ENCODE measurements around the gene UMAD1. TPM values are rescaled to one million over a fixed set of nuclear protein-coding genes. Genes with fewer than 3 reads are reported as not detected.
A peak's percentile ranks its signal among the peaks of the same experiment; 100 is the strongest.

Gene UMAD1
- polyA plus RNA-seq, 1 of the 3 experiments (the other 2 are of a cell fraction): 13.9 TPM

DNA sequence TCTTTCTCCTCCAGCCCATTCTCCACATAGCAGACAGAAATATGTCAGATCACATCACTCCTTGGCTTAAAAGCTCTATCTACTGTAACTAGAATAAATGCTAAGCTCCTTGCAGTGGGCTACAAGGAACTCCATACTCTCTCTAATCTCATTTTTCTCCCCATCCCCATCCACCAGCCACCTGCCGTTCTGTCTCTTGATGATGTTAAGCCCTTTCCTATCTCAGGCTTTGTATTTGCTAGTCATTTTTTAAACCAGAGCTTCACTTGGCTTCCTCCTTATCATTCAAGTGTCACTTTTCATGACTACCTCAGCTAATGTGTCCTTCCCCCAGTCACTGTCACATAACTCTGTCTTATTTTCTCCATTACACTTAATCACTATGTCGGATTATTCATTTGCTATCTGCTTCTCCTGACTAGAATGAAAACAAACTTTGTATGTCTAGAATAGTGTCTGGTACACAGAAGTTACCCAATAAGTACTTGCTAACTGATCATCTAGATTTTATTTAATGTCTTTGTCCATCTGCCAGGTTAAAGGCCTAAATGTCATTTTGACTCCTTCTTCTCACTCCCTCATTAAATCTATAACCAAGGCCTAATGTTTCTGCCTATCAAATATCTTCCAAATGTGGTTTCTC, 165.1 kb downstream of the UMAD1 start:
- no peaks in the 10 kb centered on the region for H3K27me3 ChIP-seq (ENCODE audit: insufficient read depth)
- H3K9ac ChIP-seq: no peak overlapping the region
- peak overlapping the region in 1 of 2 experiments; percentile 64; a peak in 2 of 4 replicates for H3K27ac ChIP-seq (ENCODE audit: low read depth in 2 of 2, low read length in 1 of 2)
- H3K9me3 ChIP-seq: no peaks in the 10 kb centered on the region
- no peaks in the 10 kb centered on the region for H3K9me2 ChIP-seq
- H3F3A ChIP-seq (replicated peaks; ENCODE audit: insufficient read depth): peaks cover 3% of the 10 kb centered on the region
- H3K4me2 ChIP-seq: no peak overlapping the region
- no peak for DNase-seq
- no peak overlapping the region for H2AFZ ChIP-seq (ENCODE audit: low read depth)
- TF ChIP-seq EP300 (IDR thresholded peaks at IDR 0.05; ENCODE audit: borderline replicate concordance in 1 of 2, low read depth in 1 of 2, low read length in 1 of 2): peak in 1 of 2 experiments; percentile 40; a peak in 1 of 4 replicates
- TF ChIP-seq GATA2 (CRISPR knock-in tag; IDR thresholded peaks at IDR 0.05): peak; percentile 55
- TF ChIP-seq FOSL2 (IDR thresholded peaks at IDR 0.05; ENCODE audit: borderline replicate concordance, low read depth): no peak
- H3K79me2 ChIP-seq (ENCODE audit: insufficient read depth): no peaks in the 10 kb centered on the region; the same call in 1 of the 2 replicates
- no peak overlapping the region for H3K4me3 ChIP-seq (ENCODE audit: low read depth in 2 of 2, low read length in 1 of 2)
- POLR2A ChIA-PET: no interaction called here
- WGBS (ENCODE audit: low lambda C conversion rate): 82% methylated on average over 2 of the region's 2 CpGs
- H3K36me3 ChIP-seq (replicated peaks in 1 of 2; ENCODE audit: control insufficient read depth in 1 of 2, insufficient read depth in 2 of 2, low read length in 1 of 2): no peaks in the 10 kb centered on the region
- H4K20me1 ChIP-seq (ENCODE audit: insufficient read depth): no peaks in the 10 kb centered on the region
- CTCF ChIA-PET: interaction anchor here (0.6 to 1.2 kb wide), 4 partner anchors 11 to 157 kb away, joined by 3 to 4 read pairs (median 3); no protein-coding TSS in a partner anchor
- peaks cover 0 to 16% of the 10 kb centered on the region in 2 experiments; a peak in 2 of 4 replicates for H3K4me1 ChIP-seq (ENCODE audit: control insufficient read depth in 1 of 2, insufficient read depth in 2 of 2, low read depth in 1 of 2, low read length in 1 of 2)

DNA sequence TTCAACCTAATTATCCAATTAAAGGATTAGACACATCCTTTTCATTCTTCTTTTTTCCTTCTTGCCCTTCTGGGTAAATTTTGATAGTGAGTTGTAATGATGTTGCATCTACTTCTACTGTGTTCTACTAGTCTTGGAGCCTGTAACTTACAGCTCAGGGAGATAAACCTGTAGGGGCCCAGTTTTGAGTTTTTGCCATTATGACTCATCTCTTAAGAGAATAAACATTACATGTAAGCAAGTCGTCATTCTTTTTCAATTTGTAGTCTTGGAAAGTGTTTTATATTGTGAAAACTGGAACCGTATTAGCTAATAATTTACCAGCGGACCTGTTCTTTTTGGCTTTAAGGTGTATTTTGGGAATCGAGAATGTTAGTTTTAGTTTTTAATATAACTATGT, 167.6 kb downstream of the UMAD1 start:
- Histone ChIP-seq H3K27me3 (ENCODE audit: insufficient read depth) (no peaks in the 10 kb centered on the region), H3K36me3 (replicated peaks in 1 of 2; ENCODE audit: control insufficient read depth in 1 of 2, insufficient read depth in 2 of 2, low read length in 1 of 2) (no peaks in the 10 kb centered on the region), H3K79me2 (ENCODE audit: insufficient read depth) (no peaks in the 10 kb centered on the region; the same call in 1 of the 2 replicates), H3K27ac (ENCODE audit: low read depth in 2 of 2, low read length in 1 of 2) (peak overlapping the region in 1 of 2 experiments; percentile 28; a peak in 2 of 4 replicates), H2AFZ (ENCODE audit: low read depth) (no peak overlapping the region), H3K9me2 (no peaks in the 10 kb centered on the region), H3K9ac (no peak overlapping the region), H4K20me1 (ENCODE audit: insufficient read depth) (no peaks in the 10 kb centered on the region), H3K4me1 (ENCODE audit: control insufficient read depth in 1 of 2, insufficient read depth in 2 of 2, low read depth in 1 of 2, low read length in 1 of 2) (peaks cover 0 to 16% of the 10 kb centered on the region in 2 experiments; a peak in 2 of 4 replicates), H3K4me2 (no peak overlapping the region), H3F3A (replicated peaks; ENCODE audit: insufficient read depth) (peaks cover 3% of the 10 kb centered on the region), H3K4me3 (ENCODE audit: low read depth in 2 of 2, low read length in 1 of 2) (no peak overlapping the region), H3K9me3 (no peaks in the 10 kb centered on the region)
- CTCF ChIA-PET: interaction anchor here (1.4 kb wide), 1 partner anchor 20 kb away, joined by 3 read pairs; no protein-coding TSS in a partner anchor
- 76% methylated on average over 4 of the region's 4 CpGs for whole genome bisulfite sequencing (ENCODE audit: low lambda C conversion rate)
- no peak for DNase-seq
- POLR2A ChIA-PET: no interaction called here
- TF ChIP-seq TCF12 (IDR thresholded peaks at IDR 0.05) (0 out of 2 replicates have a peak, but pooled peaks have one; percentile 8), ELF1 (IDR thresholded peaks at IDR 0.05) (no peak), FOSL2 (IDR thresholded peaks at IDR 0.05; ENCODE audit: borderline replicate concordance, low read depth) (peak; percentile 47)

DNA sequence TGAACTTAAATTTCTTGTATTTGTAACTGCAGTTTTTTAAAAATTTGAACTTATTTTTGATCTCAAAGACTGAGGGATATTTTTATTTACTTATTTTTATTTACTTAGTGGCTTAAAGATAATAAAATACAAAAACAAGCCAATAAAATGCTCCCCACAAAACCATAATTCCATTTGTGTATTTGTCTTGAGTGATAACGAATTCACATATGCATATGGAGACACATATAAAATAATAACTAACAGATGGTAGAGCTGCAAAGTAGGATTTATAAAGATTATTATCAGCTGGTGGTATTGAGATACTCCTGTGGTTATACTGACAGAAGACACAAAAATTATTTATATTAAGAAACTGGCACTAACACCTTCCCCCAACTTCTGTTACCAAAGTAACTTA, 168.1 kb downstream of the UMAD1 start:
- H3K9me3 ChIP-seq: no peaks in the 10 kb centered on the region
- WGBS (ENCODE audit: low lambda C conversion rate): 95% methylated on average over 1 of the region's 1 CpG
- H2AFZ ChIP-seq (ENCODE audit: low read depth): no peak overlapping the region
- H3K9ac ChIP-seq: no peak overlapping the region
- no peak for DNase-seq
- no peaks in the 10 kb centered on the region for H3K9me2 ChIP-seq
- POLR2A ChIA-PET: no interaction called here
- no peaks in the 10 kb centered on the region for H4K20me1 ChIP-seq (ENCODE audit: insufficient read depth)
- H3K36me3 ChIP-seq (replicated peaks in 1 of 2; ENCODE audit: control insufficient read depth in 1 of 2, insufficient read depth in 2 of 2, low read length in 1 of 2): no peaks in the 10 kb centered on the region
- no peak for TF ChIP-seq ELF1 (IDR thresholded peaks at IDR 0.05)
- TF ChIP-seq NRF1 (IDR thresholded peaks at IDR 0.05; ENCODE audit: low read depth, low read length): no peak
- TF ChIP-seq, protein P1, sequence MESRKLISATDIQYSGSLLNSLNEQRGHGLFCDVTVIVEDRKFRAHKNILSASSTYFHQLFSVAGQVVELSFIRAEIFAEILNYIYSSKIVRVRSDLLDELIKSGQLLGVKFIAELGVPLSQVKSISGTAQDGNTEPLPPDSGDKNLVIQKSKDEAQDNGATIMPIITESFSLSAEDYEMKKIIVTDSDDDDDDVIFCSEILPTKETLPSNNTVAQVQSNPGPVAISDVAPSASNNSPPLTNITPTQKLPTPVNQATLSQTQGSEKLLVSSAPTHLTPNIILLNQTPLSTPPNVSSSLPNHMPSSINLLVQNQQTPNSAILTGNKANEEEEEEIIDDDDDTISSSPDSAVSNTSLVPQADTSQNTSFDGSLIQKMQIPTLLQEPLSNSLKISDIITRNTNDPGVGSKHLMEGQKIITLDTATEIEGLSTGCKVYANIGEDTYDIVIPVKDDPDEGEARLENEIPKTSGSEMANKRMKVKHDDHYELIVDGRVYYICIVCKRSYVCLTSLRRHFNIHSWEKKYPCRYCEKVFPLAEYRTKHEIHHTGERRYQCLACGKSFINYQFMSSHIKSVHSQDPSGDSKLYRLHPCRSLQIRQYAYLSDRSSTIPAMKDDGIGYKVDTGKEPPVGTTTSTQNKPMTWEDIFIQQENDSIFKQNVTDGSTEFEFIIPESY (IDR thresholded peaks at IDR 0.05; ENCODE audit: borderline replicate concordance, low read depth): no peak
- TF ChIP-seq, protein P2, sequence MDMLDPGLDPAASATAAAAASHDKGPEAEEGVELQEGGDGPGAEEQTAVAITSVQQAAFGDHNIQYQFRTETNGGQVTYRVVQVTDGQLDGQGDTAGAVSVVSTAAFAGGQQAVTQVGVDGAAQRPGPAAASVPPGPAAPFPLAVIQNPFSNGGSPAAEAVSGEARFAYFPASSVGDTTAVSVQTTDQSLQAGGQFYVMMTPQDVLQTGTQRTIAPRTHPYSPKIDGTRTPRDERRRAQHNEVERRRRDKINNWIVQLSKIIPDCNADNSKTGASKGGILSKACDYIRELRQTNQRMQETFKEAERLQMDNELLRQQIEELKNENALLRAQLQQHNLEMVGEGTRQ (IDR thresholded peaks at IDR 0.05; ENCODE audit: borderline replicate concordance, low read depth, low read length): no peak
- no peak overlapping the region for H3K4me3 ChIP-seq (ENCODE audit: low read depth in 2 of 2, low read length in 1 of 2)
- no peaks in the 10 kb centered on the region for H3K27me3 ChIP-seq (ENCODE audit: insufficient read depth)
- peaks cover 3% of the 10 kb centered on the region for H3F3A ChIP-seq (replicated peaks; ENCODE audit: insufficient read depth)
- no peak overlapping the region; a peak in 1 of 4 replicates for H3K27ac ChIP-seq (ENCODE audit: low read depth in 2 of 2, low read length in 1 of 2)
- CTCF ChIA-PET: interaction anchor here (1.2 to 1.4 kb wide), 2 partner anchors 20 to 63 kb away, joined by 3 read pairs; no protein-coding TSS in a partner anchor
- H3K4me2 ChIP-seq: no peak overlapping the region
- H3K79me2 ChIP-seq (ENCODE audit: insufficient read depth): no peaks in the 10 kb centered on the region; the same call in 1 of the 2 replicates
- H3K4me1 ChIP-seq (ENCODE audit: control insufficient read depth in 1 of 2, insufficient read depth in 2 of 2, low read depth in 1 of 2, low read length in 1 of 2): peaks cover 0 to 16% of the 10 kb centered on the region in 2 experiments; a peak in 2 of 4 replicates
